ENCODE measurements around the gene HDAC4. TPM values are rescaled to one million over a fixed set of nuclear protein-coding genes. Genes with fewer than 3 reads are reported as not detected.

HDAC4 gene
- total RNA-seq, 1 experiment from 2014 or later: 44.4 TPM

DNA sequence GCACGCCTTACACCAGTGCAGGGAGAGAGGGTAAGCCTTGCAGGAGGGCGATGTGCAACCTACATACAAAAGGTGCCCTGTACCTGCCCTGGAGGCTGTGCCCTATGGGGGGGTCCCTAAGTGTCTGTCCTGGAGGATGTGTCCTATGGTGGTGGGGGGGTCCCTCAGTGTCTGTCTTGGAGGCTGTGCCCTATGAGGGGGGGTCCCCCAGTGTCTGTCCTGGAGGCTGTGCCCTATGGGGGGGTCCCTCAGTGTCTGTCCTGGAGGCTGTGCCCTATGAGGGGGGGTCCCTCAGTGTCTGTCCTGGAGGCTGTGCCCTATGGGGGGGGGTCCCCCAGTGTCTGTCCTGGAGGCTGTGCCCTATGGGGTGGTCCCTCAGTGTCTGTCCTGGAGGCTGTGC, 216.6 kb downstream of the HDAC4 start (continued):
- TF ChIP-seq, protein P1, sequence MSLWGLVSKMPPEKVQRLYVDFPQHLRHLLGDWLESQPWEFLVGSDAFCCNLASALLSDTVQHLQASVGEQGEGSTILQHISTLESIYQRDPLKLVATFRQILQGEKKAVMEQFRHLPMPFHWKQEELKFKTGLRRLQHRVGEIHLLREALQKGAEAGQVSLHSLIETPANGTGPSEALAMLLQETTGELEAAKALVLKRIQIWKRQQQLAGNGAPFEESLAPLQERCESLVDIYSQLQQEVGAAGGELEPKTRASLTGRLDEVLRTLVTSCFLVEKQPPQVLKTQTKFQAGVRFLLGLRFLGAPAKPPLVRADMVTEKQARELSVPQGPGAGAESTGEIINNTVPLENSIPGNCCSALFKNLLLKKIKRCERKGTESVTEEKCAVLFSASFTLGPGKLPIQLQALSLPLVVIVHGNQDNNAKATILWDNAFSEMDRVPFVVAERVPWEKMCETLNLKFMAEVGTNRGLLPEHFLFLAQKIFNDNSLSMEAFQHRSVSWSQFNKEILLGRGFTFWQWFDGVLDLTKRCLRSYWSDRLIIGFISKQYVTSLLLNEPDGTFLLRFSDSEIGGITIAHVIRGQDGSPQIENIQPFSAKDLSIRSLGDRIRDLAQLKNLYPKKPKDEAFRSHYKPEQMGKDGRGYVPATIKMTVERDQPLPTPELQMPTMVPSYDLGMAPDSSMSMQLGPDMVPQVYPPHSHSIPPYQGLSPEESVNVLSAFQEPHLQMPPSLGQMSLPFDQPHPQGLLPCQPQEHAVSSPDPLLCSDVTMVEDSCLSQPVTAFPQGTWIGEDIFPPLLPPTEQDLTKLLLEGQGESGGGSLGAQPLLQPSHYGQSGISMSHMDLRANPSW (CRISPR knock-in tag; conservative IDR thresholded peaks at IDR 0.05; ENCODE audit: low read depth): no peak
- TF ChIP-seq CREB1 (CRISPR knock-in tag; IDR thresholded peaks at IDR 0.05): no peak
- TF ChIP-seq, protein P2, sequence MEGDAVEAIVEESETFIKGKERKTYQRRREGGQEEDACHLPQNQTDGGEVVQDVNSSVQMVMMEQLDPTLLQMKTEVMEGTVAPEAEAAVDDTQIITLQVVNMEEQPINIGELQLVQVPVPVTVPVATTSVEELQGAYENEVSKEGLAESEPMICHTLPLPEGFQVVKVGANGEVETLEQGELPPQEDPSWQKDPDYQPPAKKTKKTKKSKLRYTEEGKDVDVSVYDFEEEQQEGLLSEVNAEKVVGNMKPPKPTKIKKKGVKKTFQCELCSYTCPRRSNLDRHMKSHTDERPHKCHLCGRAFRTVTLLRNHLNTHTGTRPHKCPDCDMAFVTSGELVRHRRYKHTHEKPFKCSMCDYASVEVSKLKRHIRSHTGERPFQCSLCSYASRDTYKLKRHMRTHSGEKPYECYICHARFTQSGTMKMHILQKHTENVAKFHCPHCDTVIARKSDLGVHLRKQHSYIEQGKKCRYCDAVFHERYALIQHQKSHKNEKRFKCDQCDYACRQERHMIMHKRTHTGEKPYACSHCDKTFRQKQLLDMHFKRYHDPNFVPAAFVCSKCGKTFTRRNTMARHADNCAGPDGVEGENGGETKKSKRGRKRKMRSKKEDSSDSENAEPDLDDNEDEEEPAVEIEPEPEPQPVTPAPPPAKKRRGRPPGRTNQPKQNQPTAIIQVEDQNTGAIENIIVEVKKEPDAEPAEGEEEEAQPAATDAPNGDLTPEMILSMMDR (IDR thresholded peaks at IDR 0.05): no peak

DNA sequence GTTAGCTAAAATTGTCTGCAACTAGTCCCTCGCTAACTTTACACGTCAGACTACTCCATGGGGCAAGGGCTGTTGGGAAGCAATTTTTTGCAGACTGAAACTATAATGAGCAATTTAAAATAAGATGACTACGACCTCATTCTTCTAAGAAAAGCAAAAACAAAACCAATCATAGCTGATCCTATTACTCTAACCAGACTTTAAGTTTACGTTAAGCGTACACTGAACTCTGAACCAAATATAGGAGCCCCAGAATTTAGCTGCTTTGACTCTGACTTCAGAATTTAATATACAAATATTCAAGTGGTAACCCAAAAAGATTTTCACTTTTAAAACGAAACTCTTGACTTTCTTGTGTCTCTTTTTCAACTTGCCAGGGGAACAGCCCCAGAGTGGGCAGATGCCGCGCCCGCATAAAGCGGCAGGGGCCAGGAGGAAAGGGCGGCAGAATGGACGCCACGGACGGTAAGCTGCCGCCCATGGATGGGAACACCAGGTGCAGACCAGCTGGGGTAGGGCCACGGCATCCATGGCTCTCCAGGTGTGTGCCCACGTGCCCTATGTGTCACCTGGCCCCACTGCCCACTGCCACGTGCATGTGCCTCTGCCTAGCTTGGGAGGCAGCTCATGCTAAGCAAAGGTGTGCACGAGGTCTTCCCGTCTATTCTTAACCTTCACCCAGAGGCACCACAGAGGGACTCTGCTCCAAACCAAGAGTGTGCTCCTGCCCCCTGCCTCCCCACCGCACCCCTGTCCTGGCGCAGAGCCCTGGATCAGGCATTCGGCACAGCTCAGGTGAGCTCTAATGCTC, 217.6 kb downstream of the HDAC4 start:
- peaks cover 10% of the 10 kb centered on the region; the same call in 1 of the 2 replicates for H3K4me1 Mint-ChIP-seq
- ChIA-PET POLR2A (no interaction called here), CTCF (interaction anchor here (3.3 kb wide), 1 partner anchor 11 kb away, joined by 14 read pairs; no protein-coding TSS in a partner anchor)
- H3K27me3 Mint-ChIP-seq (ENCODE audit: low read depth): no peaks in the 10 kb centered on the region
- no peak overlapping the region for H3K4me3 Mint-ChIP-seq
- H3K9me3 Mint-ChIP-seq: no peaks in the 10 kb centered on the region
- H3K36me3 Mint-ChIP-seq: peaks cover 18% of the 10 kb centered on the region
- TF ChIP-seq ATF1 (CRISPR knock-in tag; IDR thresholded peaks at IDR 0.05) (no peak), OVOL2 (CRISPR knock-in tag; IDR thresholded peaks at IDR 0.05; ENCODE audit: borderline replicate concordance) (no peak), ZNF263 (CRISPR knock-in tag; IDR thresholded peaks at IDR 0.05; ENCODE audit: low read depth) (no peak), CBFB (CRISPR knock-in tag; IDR thresholded peaks at IDR 0.05; ENCODE audit: low read depth) (no peak), PRRX2 (CRISPR knock-in tag; IDR thresholded peaks at IDR 0.05) (no peak), ZNF232 (CRISPR knock-in tag; IDR thresholded peaks at IDR 0.05) (no peak), SOX15 (CRISPR knock-in tag; IDR thresholded peaks at IDR 0.05) (no peak), ZNF671 (CRISPR knock-in tag; IDR thresholded peaks at IDR 0.05) (no peak), CREM (CRISPR knock-in tag; IDR thresholded peaks at IDR 0.05) (no peak), NFYB (CRISPR knock-in tag; conservative IDR thresholded peaks at IDR 0.05; ENCODE audit: low read depth) (no peak)
- TF ChIP-seq, protein P3, sequence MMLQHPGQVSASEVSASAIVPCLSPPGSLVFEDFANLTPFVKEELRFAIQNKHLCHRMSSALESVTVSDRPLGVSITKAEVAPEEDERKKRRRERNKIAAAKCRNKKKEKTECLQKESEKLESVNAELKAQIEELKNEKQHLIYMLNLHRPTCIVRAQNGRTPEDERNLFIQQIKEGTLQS (CRISPR knock-in tag; conservative IDR thresholded peaks at IDR 0.05): no peak
- TF ChIP-seq, protein P2 (IDR thresholded peaks at IDR 0.05): no peak
- TF ChIP-seq, protein P4, sequence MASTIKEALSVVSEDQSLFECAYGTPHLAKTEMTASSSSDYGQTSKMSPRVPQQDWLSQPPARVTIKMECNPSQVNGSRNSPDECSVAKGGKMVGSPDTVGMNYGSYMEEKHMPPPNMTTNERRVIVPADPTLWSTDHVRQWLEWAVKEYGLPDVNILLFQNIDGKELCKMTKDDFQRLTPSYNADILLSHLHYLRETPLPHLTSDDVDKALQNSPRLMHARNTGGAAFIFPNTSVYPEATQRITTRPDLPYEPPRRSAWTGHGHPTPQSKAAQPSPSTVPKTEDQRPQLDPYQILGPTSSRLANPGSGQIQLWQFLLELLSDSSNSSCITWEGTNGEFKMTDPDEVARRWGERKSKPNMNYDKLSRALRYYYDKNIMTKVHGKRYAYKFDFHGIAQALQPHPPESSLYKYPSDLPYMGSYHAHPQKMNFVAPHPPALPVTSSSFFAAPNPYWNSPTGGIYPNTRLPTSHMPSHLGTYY (CRISPR knock-in tag; IDR thresholded peaks at IDR 0.05): no peak
- TF ChIP-seq, protein P5, sequence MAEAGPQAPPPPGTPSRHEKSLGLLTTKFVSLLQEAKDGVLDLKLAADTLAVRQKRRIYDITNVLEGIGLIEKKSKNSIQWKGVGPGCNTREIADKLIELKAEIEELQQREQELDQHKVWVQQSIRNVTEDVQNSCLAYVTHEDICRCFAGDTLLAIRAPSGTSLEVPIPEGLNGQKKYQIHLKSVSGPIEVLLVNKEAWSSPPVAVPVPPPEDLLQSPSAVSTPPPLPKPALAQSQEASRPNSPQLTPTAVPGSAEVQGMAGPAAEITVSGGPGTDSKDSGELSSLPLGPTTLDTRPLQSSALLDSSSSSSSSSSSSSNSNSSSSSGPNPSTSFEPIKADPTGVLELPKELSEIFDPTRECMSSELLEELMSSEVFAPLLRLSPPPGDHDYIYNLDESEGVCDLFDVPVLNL (CRISPR knock-in tag; IDR thresholded peaks at IDR 0.05; ENCODE audit: borderline replicate concordance, low read depth): no peak
- TF ChIP-seq, protein P1 (CRISPR knock-in tag; conservative IDR thresholded peaks at IDR 0.05; ENCODE audit: low read depth): no peak
- no peak for DNase-seq (ENCODE audit: low spot score)
- no peak overlapping the region for H3K27ac Mint-ChIP-seq
- no peak for ATAC-seq

Data from WTC11 (cell line).